Stimulated activated CD4-positive, alpha-beta T cell treated with anti-CD3 and anti-CD28 coated beads, Interleukin-2, amount 100 ng/mL, for 24 hours (primary cell): ENCODE results near the gene GAB1.
"Not testable (repeated sequence)": the region's sequence is repeated elsewhere in the genome, so short reads cannot be mapped to it uniquely, and the experiment has no call there.

ENCODE experiments used
- DNase-seq, 2 donors: peaks; one replicate each; pipeline ENCODE4 v3.0.0-alpha.2; 2020

GAB1 gene

DNA sequence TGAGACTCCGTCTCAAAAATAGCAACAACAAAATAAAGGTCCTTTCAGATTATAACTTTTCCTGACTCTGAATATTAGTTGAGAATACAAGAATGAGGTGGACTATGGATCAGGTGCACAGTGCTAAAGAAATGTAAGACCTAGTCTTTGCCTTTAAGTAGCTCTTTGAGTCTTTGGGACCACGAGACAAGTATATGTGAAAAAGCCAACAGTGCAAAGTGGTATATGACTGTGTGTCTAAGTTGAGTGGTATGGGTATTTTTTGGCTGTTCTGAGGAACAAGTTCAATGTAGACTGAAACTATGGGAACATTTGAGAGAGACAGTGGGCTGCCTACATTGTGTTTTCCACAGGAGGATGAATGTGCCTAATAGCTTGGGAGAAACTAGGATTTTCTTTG, 2.8 kb downstream of the GAB1 start:
- DNase-seq = no peak

DNA sequence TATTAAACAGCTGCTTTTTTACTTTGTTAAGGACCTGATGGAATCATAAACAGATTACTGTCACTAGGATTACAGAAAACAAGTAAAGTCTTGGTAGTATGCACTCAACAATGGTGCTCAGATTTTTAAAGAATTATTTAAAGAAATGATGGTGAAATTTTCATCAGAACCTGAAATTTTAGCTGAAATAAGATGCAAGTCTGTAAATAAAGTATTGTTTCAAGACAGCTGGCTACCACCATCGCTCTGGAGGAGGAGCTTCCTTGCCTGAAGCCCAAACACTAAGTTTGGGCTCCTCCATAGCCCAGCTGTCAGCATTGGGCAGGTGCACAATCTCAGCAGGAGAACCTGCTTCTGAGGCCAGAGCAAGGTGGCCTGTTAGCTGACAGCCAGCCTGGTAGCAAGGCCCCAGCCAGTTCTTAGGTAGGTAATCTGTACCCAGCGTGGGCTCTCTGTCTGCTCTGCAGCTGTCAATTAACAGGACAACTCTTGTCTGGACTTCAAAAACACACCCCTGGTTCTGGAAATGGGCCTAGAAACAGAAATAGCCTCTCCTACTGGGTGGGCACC, 4.6 kb downstream of the GAB1 start:
- DNase-seq = no peak

DNA sequence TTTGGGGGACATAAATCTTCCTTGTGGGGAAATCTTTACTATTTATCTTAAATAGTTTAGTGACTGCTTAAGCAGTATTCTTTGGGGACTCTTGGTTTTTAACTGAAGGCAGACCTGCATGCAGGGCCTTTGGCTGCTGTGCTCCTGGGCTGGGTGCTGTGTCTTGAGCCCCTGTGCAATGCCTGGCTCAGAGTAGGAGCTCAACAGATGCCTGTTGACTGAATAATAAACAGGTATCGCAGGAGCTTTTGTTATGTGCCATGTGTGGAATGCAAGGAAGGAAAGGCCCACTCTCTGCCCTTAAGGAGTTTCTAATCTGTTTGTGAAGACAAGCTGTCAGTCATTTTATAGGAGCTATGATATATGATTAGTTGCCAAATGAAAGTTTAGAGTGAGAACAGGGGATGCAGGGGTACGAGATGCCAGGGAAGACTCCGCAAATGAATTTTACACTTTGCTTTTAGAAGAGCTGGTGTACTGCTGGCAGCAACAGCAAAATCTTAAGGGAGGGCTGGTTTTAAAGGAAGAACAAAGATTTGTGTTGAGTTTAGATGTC, 6.7 kb downstream of the GAB1 start:
- DNase-seq = no peak

DNA sequence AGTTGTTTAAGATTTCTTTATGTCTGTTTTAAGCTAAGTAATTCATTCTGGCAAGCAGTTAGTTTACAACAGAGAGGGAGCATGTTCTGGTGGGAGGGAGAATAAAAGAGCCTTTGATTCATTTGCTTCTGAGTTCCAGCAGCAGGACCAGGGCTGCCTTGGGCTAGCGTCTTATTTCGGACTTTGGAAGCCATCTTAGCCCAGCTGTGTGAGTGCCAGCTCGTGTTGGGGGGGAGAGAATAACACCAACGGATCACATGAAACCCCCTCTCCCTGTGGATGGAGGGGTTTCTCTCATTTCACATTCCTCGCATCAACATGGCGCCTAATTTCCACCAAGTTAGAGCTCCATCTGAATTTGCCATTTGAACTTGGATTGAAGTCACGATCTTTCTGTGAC, 7.4 kb downstream of the GAB1 start:
- no peak for DNase-seq

DNA sequence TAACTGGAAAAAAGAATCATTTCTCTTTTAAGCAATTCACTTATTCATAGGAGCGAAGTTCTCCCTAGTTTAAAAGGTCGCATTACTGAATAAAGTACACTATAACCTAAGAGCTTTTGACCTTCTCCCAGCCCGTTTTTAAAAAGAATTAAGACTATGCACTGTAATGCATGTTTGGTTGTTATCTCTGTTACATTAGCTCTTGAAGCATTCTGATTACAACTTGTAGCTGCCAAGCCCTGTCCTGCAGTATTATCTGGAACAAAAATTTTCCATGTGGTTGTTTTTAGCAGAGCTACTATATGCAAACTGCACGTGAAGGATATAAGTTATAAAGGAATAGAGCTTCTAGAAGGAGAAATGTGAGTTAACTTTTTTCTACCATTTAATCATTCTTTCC, 8.1 kb downstream of the GAB1 start:
- no peak for DNase-seq

DNA sequence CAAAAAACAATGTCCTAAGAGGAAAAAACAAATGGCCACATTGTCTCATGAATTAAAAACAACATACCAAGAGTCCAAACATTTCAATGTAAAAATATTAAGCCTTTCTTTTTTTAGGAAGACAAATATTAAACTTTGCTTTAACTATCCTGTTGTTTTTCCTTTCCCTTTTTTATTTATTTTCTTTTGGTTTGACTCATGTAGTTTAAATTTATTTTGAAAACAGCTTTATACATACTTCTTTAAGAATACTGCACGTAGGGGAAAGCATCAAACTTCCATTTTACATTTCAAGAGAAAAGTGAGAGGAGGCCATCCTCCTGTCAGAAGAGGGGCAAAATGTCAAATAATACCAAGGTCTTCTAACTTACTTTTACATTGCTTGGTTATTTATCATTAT, 8.7 kb downstream of the GAB1 start:
- no peak for DNase-seq

DNA sequence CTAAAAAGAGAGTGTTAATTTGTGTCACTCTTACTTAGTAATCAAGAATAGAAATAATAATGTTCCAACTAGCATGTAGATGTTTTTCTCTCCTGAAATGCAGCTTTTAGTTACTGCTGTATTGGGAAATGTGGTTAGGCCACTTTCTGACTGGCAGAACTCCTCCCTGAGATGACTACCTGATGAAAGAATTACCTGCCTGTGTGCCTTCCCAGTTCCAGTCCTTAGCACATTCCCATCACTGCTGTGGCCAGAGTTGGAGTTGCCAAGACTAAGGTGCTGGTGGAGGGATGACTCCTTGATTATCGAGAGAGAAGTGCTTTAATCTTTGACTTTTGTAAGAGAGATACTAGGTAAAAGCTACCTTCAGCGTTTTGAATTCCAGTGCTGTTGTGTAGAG, 9.5 kb downstream of the GAB1 start:
- no peak for DNase-seq

DNA sequence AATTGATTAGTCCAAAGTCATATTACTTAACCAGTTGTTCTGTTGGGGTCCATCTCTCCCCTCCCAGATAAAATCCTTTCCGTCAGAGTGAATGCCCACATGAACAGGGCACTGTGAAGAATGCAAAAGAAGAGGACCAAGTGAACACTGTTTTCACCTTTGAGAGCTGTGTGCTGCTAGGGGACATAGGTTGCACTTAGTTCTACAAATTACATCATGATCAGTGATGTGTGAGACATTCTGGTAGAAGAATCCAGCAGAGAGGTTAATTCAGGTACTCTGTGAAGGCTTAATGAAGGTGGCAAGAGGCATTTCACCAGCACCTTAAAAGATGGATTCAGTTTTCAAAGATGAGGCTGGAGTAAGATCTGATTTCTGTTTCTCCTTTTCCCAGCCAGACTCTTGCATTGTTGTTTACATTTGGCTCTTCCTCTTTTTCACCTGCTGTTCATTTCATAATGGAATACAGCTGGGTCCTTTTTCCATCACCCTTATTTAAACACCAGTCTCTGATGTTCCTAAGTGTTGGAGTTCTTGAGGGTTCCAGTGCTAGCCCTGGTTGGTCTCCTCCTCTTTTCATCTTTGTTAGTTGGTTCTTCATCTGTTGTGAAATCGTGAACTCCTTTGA, 10.9 kb downstream of the GAB1 start:
- no peak for DNase-seq

DNA sequence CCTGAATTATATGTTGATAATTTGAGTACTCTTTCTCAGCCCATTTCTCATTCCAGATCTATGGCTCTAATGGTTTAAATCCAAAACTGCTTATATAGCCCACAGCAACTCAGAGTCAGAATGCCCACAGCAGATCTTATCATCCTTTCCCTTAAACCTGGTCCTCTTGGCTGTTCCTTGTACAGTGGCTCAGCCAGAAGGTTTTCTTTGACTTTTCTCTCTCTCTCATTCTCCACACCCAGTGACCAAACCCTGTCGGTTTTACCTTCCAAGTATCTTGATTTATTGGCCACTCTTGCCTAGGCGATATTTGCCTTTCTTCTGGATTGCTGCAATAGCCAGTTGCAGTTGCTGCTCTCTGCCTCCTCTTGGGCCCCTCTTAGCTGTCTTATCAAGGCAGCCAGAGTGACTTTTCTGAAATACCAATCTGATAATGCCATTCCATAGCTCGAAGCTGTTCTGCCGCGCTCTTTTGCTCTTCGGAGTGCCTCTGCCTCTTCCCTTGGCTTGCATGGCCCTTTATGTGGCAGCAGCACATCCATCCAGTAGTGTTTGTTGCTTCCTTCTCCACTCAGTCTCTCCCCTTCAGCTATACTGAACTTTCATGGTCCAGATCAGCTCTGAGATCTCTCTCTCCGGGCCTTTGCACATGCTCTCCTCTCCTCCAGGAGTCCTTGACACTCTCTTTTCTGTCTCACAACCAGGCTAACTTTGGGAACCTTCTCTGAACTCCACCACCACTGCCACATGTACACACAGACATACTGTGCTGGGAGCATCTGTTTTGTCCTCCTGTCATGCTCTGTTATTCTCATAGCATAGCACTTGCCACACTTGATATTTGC, 11.8 kb downstream of the GAB1 start:
- DNase-seq = no peak

DNA sequence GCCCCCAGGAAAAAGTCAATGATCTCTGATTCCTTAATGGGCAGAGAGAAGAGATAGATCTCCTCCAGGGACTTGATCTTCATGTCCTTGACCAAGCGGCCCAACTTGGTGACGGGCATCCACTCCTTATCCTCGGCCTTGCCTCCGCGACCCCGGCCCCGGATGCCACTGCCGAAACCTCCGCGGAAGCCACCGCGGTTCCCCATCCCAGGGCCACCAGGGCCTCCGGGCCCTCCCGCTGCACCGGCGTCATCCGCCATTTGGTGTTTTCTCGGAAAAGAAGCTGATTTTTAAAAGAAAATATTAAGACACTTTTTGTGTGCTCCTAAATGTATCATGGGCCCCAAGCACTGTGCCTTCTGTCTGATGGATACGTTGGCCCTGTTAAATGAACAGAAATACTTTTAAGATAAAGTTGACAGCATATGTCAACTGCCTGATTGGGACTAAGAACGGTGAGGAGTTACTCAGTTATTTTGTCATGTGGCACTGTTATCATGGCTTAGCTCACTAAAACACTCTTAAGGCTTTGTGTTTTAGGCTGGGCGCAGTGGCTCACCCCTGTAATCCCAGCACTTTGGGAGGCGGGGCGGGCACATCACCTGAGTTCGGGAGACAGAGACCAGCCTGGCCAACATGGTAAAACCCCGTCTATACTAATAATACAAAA, 13.3 kb downstream of the GAB1 start:
- not testable (repeated sequence) for DNase-seq

DNA sequence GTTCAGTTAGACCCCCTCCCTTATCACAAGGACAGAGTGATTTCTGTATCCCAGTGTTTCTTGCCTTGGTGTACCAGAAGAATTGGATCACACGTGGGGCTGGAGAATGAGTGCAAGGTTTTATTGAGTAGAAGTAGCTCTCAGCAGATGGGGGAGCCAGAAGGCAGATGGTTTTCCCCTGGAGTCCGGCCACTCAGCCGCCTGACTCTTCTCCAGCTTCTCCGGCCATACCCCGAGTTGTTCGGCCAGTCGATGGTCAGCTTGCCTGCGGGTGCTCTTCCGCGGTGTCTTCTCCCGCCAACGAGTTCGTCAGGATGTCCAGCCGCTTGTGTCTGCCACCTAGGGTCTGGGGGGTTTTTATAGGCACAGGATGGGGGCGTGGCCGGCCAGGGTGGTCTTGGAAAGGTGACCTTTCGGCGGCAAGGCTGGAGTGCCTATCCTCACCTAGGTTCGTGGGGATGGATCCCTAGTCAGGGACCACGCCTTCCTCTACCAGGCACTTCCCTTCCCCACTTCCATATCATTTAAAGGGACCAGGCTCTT, 14.5 kb downstream of the GAB1 start:
- no peak for DNase-seq

DNA sequence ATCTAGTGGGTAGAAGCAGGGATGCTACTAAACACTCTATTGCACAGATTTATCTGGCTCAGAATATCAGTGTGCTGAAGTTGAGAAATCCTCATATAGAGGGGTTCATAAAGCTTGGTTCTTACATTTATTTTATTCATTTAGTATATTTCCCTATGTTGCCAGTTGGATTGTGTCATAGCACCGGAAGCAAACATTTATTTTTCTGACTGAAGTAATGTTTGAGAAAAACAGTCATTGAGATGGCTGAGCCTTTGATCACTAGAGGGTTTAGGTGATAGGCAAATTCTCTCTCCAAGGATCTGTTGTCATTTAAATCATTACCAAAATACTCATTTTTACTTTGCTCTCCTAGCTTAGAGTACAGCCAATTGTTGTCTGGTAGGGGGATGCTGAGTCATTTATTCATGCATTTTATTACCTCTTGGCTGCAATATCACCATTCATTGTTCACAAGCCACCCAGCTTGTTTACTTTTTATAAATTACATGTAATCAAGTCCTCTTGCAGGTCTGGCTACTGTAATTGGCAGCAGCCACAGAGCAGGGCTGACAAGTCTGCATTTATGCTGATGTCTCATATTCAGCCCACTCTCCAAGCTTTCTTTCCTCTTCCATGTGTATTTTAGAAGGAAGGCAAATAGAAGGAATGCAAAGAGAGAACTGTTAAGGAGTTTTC, 15.2 kb downstream of the GAB1 start:
- DNase-seq = no peak

DNA sequence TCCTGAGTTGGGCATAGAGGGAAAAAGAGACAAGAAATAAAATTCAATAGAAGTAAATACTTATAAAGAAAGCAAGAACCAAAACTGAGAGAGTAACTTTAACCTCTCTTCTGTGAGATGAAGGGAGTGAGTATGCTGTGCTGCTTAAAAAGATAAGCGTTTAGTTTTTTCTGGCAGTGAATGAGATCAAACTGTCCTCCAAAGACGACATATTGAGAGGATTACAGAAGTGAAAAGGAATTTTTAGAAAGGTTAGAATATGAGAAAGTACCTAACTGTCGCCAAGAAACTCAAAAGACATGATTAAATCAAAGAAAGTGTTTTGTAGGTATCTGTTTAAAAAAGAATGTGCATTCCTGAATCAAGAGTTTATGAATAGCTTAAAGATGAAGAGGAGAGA, 16.0 kb downstream of the GAB1 start:
- no peak for DNase-seq

DNA sequence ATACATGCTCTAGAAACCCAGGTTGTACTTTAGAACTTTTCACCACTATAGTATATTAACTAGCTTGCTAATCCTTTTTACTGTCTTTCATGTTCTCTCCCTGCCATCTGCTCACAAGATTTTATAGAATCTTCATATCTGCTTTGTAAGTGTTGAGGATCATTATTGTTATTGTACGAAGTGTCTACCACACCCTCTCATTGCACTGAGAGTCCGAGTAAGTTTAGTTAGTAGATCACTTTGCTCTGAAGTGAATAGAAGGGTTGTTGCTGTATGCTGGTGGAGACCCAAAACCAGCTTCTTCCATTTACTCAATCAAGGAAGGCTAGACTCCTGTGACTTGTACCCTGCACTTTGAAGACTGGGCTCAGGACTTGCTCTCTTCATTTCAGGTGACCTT, 17.1 kb downstream of the GAB1 start:
- no peak for DNase-seq

DNA sequence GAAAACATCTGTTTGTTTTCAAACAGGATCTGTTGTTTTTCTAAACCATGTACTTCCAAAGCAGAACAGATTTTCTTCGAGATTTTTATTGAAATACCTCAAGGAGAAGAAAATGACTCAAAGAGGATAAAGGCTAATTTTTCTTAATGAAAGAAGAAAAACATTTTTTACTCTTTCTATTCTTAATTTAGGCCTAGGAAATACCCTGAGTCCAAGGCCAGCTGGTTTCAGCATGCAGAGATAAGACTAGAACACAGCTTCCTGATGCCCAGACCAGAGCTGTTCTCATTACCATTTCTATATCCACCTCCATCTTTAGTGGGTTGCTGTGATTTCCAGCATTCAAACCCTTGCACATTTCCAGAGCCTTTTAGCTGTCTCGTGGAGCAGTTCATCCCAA, 18.3 kb downstream of the GAB1 start:
- no peak for DNase-seq

DNA sequence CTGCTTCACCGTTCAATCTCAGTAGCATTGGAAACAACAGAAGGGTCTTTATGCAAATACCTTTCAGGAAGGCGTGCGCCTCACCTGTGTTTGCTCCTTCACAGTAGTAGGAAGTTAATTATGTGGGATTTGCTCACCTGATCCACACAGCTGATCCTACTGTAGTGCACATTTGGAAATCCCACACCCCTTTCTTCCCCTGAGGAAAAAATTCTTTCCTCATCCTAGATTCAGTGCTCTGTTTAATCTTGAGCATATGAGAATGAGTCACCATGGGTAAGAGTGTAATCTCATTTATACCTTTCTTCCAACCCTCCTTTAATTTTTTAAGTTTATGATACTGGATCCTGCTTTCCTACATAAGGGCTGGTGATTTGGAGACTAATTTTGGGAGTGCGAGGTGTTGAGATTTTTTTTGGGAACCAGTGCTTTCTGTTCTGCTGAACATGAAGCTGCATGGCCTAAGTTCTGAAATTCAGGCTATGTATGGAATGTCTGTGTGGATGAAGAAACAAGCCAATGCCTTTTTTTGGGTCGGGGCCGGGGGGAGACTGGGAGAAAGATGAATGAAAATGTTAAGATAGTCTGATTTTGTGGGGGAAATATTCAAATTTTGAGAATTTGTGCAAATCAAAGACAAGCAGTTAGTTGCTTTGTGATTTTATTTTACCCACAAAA, 19.0 kb downstream of the GAB1 start:
- no peak for DNase-seq

DNA sequence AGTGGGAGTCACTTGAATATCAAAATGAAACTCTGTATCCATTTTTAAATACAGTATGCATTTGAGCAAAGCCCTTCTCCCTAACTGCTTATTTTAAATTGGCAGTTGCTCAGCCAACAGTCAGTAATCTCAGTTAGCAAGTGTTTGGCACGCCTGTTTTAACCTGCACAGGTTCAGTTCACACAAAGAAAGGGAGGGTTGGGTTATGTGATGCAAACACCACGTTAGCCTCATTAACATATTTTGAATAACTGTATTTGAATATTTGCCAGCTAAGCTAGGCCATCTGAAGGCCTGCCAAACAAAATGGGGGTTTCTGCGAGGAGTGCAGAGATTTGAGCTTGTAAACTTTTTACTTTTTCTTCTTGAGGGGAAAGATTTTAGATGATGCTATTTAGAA, 19.8 kb downstream of the GAB1 start:
- DNase-seq = no peak

DNA sequence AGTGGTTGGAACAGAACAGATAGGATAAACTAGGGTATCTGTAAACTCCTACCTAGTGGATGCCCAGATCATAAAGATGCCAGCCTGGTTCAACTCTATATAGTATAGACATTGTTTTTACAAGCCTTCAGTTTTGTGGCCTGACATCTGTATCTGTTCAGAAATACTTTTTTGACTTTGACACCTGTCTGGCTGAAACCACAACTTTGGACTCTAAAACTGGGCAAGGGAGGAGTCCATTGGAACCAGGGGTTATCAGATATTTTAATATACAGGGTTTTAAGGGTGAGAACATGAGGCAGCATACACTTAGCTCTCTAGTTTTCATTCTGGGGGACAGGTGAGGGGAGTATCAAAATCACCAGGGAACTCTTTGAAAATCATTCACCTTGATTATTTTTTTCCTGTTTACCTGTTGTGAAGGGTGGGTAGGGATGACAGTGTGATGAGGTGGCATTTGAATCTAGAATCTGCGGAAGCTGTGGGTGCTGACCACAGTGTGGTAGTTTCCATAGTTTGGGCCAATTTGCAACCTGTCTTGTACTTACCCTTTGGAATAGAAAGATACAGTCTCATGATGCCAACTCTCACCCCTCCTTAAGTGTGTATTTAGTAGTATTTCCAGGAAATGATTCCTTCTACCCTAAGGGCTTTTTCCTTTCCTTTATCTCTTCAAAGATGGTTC, 20.6 kb downstream of the GAB1 start:
- DNase-seq = no peak

DNA sequence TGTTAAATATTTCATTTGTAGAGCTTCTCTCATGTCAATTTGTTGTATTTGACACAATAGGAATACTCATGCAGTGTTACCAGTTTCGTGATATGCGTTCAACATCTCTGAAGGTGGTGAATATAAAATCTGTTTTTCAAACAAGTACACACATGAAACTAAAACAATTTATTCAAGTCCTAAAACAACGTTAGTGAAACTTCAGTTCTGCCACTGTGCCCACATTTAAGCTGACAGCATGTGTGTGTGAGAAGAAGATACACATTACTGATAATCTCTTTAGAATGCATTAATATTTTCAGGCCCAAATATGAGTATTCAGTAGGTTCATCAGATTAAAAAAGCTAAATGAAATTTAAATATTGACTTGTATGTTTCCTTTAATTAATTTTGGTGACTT, 21.7 kb downstream of the GAB1 start:
- no peak for DNase-seq

DNA sequence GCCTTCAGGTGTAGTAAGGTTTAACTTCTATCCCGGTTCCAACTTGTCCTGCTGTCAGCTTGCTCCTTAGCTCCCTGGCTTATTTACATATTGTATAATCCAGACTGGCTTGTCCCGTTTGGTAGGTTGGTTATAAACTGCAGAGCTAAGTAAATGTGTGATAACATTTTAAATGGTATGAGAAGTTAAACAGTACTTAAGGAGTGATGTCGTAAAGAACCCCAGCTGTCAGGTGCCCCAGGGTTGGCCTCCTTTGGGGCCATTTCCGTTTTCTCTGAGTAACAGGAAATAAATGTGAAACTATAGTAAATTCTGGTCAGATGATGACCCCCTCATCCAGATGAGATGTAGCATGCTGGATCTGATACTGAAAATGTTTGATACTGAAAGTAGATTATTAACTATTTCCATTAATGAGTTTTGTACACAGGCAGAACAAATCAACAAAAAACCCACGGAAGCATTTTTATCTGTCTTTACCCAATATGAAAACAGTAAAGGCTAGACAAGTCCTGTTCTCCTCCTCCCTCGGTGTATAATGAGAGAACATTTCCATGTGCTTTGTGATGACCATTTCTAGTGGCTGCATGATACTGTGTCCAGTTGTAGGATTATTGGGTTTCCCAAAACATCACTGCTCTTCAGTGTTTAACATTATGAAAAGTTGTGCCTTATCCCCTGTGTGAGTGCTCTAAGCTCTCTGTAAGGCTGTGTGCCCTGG, 22.4 kb downstream of the GAB1 start:
- DNase-seq = peak; percentile 23 to 24
